ENCODE results near the gene SLC25A24.

Gene SLC25A24

DNA sequence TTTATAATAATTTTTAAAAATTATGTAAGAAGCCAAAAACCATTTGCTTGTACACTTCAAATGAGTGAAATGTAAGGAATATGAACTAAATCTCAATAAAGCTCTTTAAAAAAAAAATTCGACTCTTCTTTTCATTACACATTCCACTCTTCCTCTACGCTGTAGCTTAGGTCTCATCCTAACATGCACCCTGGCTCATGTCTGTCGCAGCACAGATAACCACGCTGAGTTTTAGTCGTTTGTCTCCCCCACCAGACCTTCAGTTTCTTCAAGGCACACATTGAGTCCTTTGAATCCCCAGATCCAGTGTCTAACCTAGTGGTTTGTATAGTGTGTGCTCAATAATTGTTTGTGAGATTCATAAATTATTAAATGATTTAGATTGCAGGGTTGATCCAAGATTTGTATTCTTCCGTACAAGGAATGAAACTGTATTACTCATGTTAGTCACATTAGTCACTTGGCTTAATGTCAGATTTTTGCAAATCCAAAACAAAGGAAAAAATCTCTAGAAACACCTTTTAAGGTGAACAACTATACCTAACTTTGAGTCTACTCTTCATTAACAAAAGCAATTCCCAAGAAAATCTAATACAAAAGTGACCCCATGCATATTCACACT lies 57.3 kb downstream of the SLC25A24 start:
- H3K4me2 ChIP-seq (ENCODE audit: insufficient read depth, low read length, poor library complexity, severe bottlenecking) = no peak overlapping the region
- no peak overlapping the region for H2AK5ac ChIP-seq (ENCODE audit: low read depth, low read length)
- H3K4ac ChIP-seq (ENCODE audit: low read length) = no peak overlapping the region
- H2AFZ ChIP-seq (ENCODE audit: low read length) = no peak overlapping the region
- 100% methylated on average over 2 of the region's 6 CpGs; no CpG with 5 or more reads in 1 of the 2 donors for WGBS, 2 donors (ENCODE audit: extremely low coverage in 2 of 2, insufficient read length in 2 of 2, insufficient replicate concordance in 1 of 2)
- H3K36me3 ChIP-seq (replicated peaks in 1 of 2; ENCODE audit: control insufficient read depth in 2 of 2, insufficient read depth in 2 of 2, low read length in 2 of 2) = peaks cover 8 to 73% of the 10 kb centered on the region in 2 donors
- no peak overlapping the region for H4K91ac ChIP-seq (ENCODE audit: low read depth, low read length, poor library complexity)
- H3K9me3 ChIP-seq (replicated peaks in 1 of 2; ENCODE audit: control insufficient read depth in 2 of 2, insufficient read depth in 1 of 2, low read depth in 1 of 2, low read length in 2 of 2) = peaks cover 0 to 14% of the 10 kb centered on the region in 2 donors
- no peak for DNase-seq (ENCODE audit: low spot score)
- no peak overlapping the region for H3K9ac ChIP-seq (ENCODE audit: low read depth, low read length, poor library complexity)
- H3K14ac ChIP-seq (ENCODE audit: low read length) = no peak overlapping the region
- H2BK12ac ChIP-seq (ENCODE audit: low read length) = no peak overlapping the region
- H4K8ac ChIP-seq (ENCODE audit: low read depth, low read length) = no peak overlapping the region
- no peaks in the 10 kb centered on the region for H3K27me3 ChIP-seq (ENCODE audit: control insufficient read depth in 3 of 3, insufficient read depth in 3 of 3, low read depth in 1 of 3, low read length in 3 of 3)
- H2BK15ac ChIP-seq (ENCODE audit: low read length) = no peak overlapping the region
- no peak overlapping the region for H3K18ac ChIP-seq (ENCODE audit: low read length)
- H3K4me3 ChIP-seq (ENCODE audit: low read length in 2 of 2) = no peak overlapping the region
- H2BK5ac ChIP-seq (ENCODE audit: low read length) = no peak overlapping the region
- no peak overlapping the region for H3K23ac ChIP-seq (ENCODE audit: low read depth, low read length, poor library complexity)
- H3K27ac ChIP-seq (replicated peaks; ENCODE audit: low read length) = no peak overlapping the region
- no peak overlapping the region for H2BK120ac ChIP-seq (ENCODE audit: low read depth, low read length)
- H3K4me1 ChIP-seq (ENCODE audit: control insufficient read depth in 2 of 2, insufficient read depth in 1 of 2, low read depth in 1 of 2, low read length in 2 of 2) = no peaks in the 10 kb centered on the region
- H3K79me1 ChIP-seq (ENCODE audit: low read depth, low read length) = no peaks in the 10 kb centered on the region

DNA sequence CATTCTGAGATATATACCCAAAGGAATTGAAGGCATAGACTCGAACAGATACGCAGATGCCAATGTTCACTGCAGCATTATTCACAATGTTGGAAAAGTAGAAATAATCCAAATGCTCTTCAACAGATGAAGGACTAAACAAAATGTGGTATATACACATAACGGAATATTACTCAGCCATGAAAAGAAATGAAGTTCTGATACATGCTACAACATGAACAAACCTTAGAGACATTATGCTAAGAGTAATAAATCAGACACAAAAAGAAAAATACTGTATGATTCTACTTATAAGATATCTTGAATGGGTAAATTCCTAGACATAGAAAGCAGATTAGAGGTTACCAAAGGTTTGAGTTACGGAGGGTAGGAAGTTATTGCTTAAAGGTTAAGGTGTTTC lies 57.9 kb downstream of the SLC25A24 start:
- Histone ChIP-seq H2BK12ac (ENCODE audit: low read length) (no peak overlapping the region), H4K8ac (ENCODE audit: low read depth, low read length) (no peak overlapping the region), H2BK120ac (ENCODE audit: low read depth, low read length) (no peak overlapping the region), H3K4ac (ENCODE audit: low read length) (no peak overlapping the region), H4K91ac (ENCODE audit: low read depth, low read length, poor library complexity) (no peak overlapping the region), H2AK5ac (ENCODE audit: low read depth, low read length) (no peak overlapping the region), H3K18ac (ENCODE audit: low read length) (no peak overlapping the region), H3K4me1 (ENCODE audit: control insufficient read depth in 2 of 2, insufficient read depth in 1 of 2, low read depth in 1 of 2, low read length in 2 of 2) (no peaks in the 10 kb centered on the region), H3K23ac (ENCODE audit: low read depth, low read length, poor library complexity) (no peak overlapping the region), H3K14ac (ENCODE audit: low read length) (no peak overlapping the region), H2AFZ (ENCODE audit: low read length) (no peak overlapping the region), H3K27ac (replicated peaks; ENCODE audit: low read length) (no peak overlapping the region), H3K9me3 (replicated peaks in 1 of 2; ENCODE audit: control insufficient read depth in 2 of 2, insufficient read depth in 1 of 2, low read depth in 1 of 2, low read length in 2 of 2) (peaks cover 0 to 9% of the 10 kb centered on the region in 2 donors), H2BK5ac (ENCODE audit: low read length) (no peak overlapping the region), H3K4me3 (ENCODE audit: low read length in 2 of 2) (no peak overlapping the region), H3K4me2 (ENCODE audit: insufficient read depth, low read length, poor library complexity, severe bottlenecking) (no peak overlapping the region), H2BK15ac (ENCODE audit: low read length) (no peak overlapping the region), H3K27me3 (ENCODE audit: control insufficient read depth in 3 of 3, insufficient read depth in 3 of 3, low read depth in 1 of 3, low read length in 3 of 3) (no peaks in the 10 kb centered on the region), H3K79me1 (ENCODE audit: low read depth, low read length) (no peaks in the 10 kb centered on the region), H3K9ac (ENCODE audit: low read depth, low read length, poor library complexity) (no peak overlapping the region), H3K36me3 (replicated peaks in 1 of 2; ENCODE audit: control insufficient read depth in 2 of 2, insufficient read depth in 2 of 2, low read length in 2 of 2) (peaks cover 9 to 73% of the 10 kb centered on the region in 2 donors)
- DNase-seq (ENCODE audit: low spot score) = no peak
- WGBS, 2 donors (ENCODE audit: extremely low coverage in 2 of 2, insufficient read length in 2 of 2, insufficient replicate concordance in 1 of 2) = no CpG with 5 or more reads among the region's 4 CpGs

DNA sequence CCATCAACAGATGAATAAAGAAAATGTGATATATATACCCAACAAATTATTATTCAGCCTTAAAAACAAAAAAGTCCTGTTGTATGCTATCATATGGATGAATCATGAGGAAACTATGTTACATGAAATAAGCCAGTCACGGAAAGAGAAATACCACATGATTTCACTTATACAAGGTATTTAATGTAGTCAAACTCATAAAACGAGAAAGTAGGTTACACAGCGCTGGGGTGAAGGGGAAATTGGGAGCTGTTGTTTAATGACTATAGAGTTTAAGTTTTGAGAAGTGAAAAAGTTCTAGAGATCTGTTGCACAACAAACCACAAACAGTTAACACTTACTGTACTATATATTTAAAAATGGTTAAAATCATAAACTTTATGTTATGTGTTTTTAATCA lies 58.5 kb downstream of the SLC25A24 start:
- Histone ChIP-seq H3K4me1 (ENCODE audit: control insufficient read depth in 2 of 2, insufficient read depth in 1 of 2, low read depth in 1 of 2, low read length in 2 of 2) (no peaks in the 10 kb centered on the region), H3K9me3 (replicated peaks in 1 of 2; ENCODE audit: control insufficient read depth in 2 of 2, insufficient read depth in 1 of 2, low read depth in 1 of 2, low read length in 2 of 2) (peaks cover 0 to 9% of the 10 kb centered on the region in 2 donors), H4K91ac (ENCODE audit: low read depth, low read length, poor library complexity) (no peak overlapping the region), H3K4me3 (ENCODE audit: low read length in 2 of 2) (no peak overlapping the region), H3K4ac (ENCODE audit: low read length) (no peak overlapping the region), H3K9ac (ENCODE audit: low read depth, low read length, poor library complexity) (no peak overlapping the region), H3K4me2 (ENCODE audit: insufficient read depth, low read length, poor library complexity, severe bottlenecking) (no peak overlapping the region), H3K36me3 (replicated peaks in 1 of 2; ENCODE audit: control insufficient read depth in 2 of 2, insufficient read depth in 2 of 2, low read length in 2 of 2) (peaks cover 9 to 75% of the 10 kb centered on the region in 2 donors), H3K23ac (ENCODE audit: low read depth, low read length, poor library complexity) (no peak overlapping the region), H2BK5ac (ENCODE audit: low read length) (no peak overlapping the region), H2AK5ac (ENCODE audit: low read depth, low read length) (no peak overlapping the region), H2BK120ac (ENCODE audit: low read depth, low read length) (no peak overlapping the region), H3K14ac (ENCODE audit: low read length) (no peak overlapping the region), H3K79me1 (ENCODE audit: low read depth, low read length) (no peaks in the 10 kb centered on the region), H2BK15ac (ENCODE audit: low read length) (no peak overlapping the region), H4K8ac (ENCODE audit: low read depth, low read length) (no peak overlapping the region), H2AFZ (ENCODE audit: low read length) (no peak overlapping the region), H2BK12ac (ENCODE audit: low read length) (no peak overlapping the region), H3K27me3 (ENCODE audit: control insufficient read depth in 3 of 3, insufficient read depth in 3 of 3, low read depth in 1 of 3, low read length in 3 of 3) (no peaks in the 10 kb centered on the region), H3K27ac (replicated peaks; ENCODE audit: low read length) (no peak overlapping the region), H3K18ac (ENCODE audit: low read length) (no peak overlapping the region)
- WGBS, 2 donors (ENCODE audit: extremely low coverage in 2 of 2, insufficient read length in 2 of 2, insufficient replicate concordance in 1 of 2) = no CpG with 5 or more reads among the region's 3 CpGs
- no peak for DNase-seq (ENCODE audit: low spot score)

DNA sequence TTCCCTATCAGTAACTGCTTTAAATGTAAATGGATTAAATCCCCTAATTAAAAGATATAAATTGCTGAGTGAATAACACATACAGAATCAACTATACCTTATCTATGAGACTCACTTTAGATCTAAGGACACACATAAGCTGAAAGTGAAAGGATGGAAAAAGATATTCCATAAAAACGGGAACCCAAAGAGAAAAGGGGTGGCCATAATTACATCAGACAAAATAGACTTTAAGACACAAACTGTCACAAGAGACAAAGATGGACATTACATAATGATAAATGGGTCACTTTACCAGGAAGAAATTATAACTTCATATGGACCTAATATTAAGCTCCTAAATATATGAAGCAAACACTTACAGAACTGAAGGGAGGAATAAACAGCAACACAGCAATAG lies 59.2 kb downstream of the SLC25A24 start:
- Histone ChIP-seq H3K4me3 (ENCODE audit: low read length in 2 of 2) (no peak overlapping the region), H4K91ac (ENCODE audit: low read depth, low read length, poor library complexity) (no peak overlapping the region), H2AFZ (ENCODE audit: low read length) (no peak overlapping the region), H2AK5ac (ENCODE audit: low read depth, low read length) (no peak overlapping the region), H3K27me3 (ENCODE audit: control insufficient read depth in 3 of 3, insufficient read depth in 3 of 3, low read depth in 1 of 3, low read length in 3 of 3) (no peaks in the 10 kb centered on the region), H3K36me3 (replicated peaks in 1 of 2; ENCODE audit: control insufficient read depth in 2 of 2, insufficient read depth in 2 of 2, low read length in 2 of 2) (peaks cover 9 to 75% of the 10 kb centered on the region in 2 donors), H3K9ac (ENCODE audit: low read depth, low read length, poor library complexity) (no peak overlapping the region), H3K79me1 (ENCODE audit: low read depth, low read length) (no peaks in the 10 kb centered on the region), H3K18ac (ENCODE audit: low read length) (no peak overlapping the region), H3K9me3 (replicated peaks in 1 of 2; ENCODE audit: control insufficient read depth in 2 of 2, insufficient read depth in 1 of 2, low read depth in 1 of 2, low read length in 2 of 2) (peaks cover 0 to 5% of the 10 kb centered on the region in 2 donors), H3K4ac (ENCODE audit: low read length) (no peak overlapping the region), H3K4me2 (ENCODE audit: insufficient read depth, low read length, poor library complexity, severe bottlenecking) (no peak overlapping the region), H2BK5ac (ENCODE audit: low read length) (no peak overlapping the region), H2BK12ac (ENCODE audit: low read length) (no peak overlapping the region), H3K14ac (ENCODE audit: low read length) (no peak overlapping the region), H2BK15ac (ENCODE audit: low read length) (no peak overlapping the region), H3K27ac (replicated peaks; ENCODE audit: low read length) (no peak overlapping the region), H4K8ac (ENCODE audit: low read depth, low read length) (no peak overlapping the region), H3K4me1 (ENCODE audit: control insufficient read depth in 2 of 2, insufficient read depth in 1 of 2, low read depth in 1 of 2, low read length in 2 of 2) (no peaks in the 10 kb centered on the region), H2BK120ac (ENCODE audit: low read depth, low read length) (no peak overlapping the region), H3K23ac (ENCODE audit: low read depth, low read length, poor library complexity) (no peak overlapping the region)
- no CpG with 5 or more reads among the region's 1 CpG for WGBS, 2 donors (ENCODE audit: extremely low coverage in 2 of 2, insufficient read length in 2 of 2, insufficient replicate concordance in 1 of 2)
- DNase-seq (ENCODE audit: low spot score) = no peak
